ENCODE data around the gene SELENBP1.
"Not testable (repeated sequence)": the region's sequence is repeated elsewhere in the genome, so short reads cannot be mapped to it uniquely, and the experiment has no call there.

The SELENBP1 gene

GRCh38 chr1:151399324-151400171, 27.0 kb upstream of the SELENBP1 start, which contains the start of gene PSMB4:
Gene PSMB4, plus strand, starts transcription at chr1:151399573. Its CDS starts 15 bp downstream, at chr1:151399588.
- Mint-ChIP-seq H3K27ac (peak within 1 kb of the TSS; percentile 97), H3K36me3 (peaks cover 36% of the 10 kb centered on the region), H3K4me1 (peaks cover 31% of the 10 kb centered on the region), H3K27me3 (peaks cover 16% of the 10 kb centered on the region), H3K4me3 (peak within 1 kb of the TSS; percentile 81), H3K9me3 (no peaks in the 10 kb centered on the region)
- CTCF ChIA-PET = interaction anchor here (0.9 to 1.8 kb wide), 2 partner anchors 59 kb away, joined by 4 to 8 read pairs; no protein-coding TSS in a partner anchor
- DNase-seq = peak; percentile 89

GRCh38 chr1:151396265-151396664, 23.8 kb upstream of the SELENBP1 start:
- H3K9me3 Mint-ChIP-seq, H3K4me3 Mint-ChIP-seq, DNase-seq, CTCF ChIA-PET, H3K27ac Mint-ChIP-seq: not testable (repeated sequence)
- Mint-ChIP-seq H3K4me1 (peaks cover 23% of the 10 kb centered on the region), H3K36me3 (peaks cover 13% of the 10 kb centered on the region), H3K27me3 (peaks cover 48% of the 10 kb centered on the region)

GRCh38 chr1:151393583-151393982, 21.1 kb upstream of the SELENBP1 start:
- Mint-ChIP-seq H3K4me3 (no peak overlapping the region), H3K9me3 (no peaks in the 10 kb centered on the region), H3K36me3 (no peaks in the 10 kb centered on the region), H3K27ac (no peak overlapping the region), H3K4me1 (peaks cover 4% of the 10 kb centered on the region), H3K27me3 (peaks cover 49% of the 10 kb centered on the region)
- DNase-seq = no peak
- CTCF ChIA-PET = no interaction called here

DNA sequence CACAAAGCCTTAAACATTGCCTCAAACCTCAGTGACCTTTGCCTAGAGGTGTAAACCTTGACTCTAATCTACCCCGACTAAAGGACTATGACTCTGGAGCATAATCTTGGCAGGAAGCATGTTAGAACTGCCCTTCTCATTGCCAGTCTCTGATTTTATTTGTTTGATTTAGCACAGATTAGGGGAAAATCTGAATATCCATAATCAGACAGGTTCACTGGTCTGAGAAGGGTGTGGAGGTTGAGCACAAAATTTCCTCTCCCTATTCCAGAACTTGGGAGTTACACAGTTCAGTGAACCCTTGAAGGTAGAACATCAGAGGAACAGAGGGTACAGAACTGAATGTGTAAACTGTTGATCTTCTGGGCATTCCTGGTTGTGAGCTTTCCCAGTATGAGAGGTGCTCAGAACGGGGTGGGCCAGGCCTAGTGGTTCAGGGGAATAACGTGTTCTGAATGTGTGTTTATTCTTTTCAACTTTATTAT, 18.6 kb upstream of the SELENBP1 start:
- Mint-ChIP-seq H3K4me3 (no peak overlapping the region), H3K36me3 (no peaks in the 10 kb centered on the region), H3K27ac (no peak overlapping the region), H3K4me1 (no peaks in the 10 kb centered on the region), H3K9me3 (no peaks in the 10 kb centered on the region), H3K27me3 (peaks cover 41% of the 10 kb centered on the region)
- CTCF ChIA-PET = no interaction called here
- no peak for DNase-seq

GRCh38 chr1:151390221-151391078, 17.9 kb upstream of the SELENBP1 start:
- not testable (repeated sequence) for H3K4me3 Mint-ChIP-seq, H3K27ac Mint-ChIP-seq, H3K4me1 Mint-ChIP-seq

GRCh38 chr1:151386002-151386401, 13.5 kb upstream of the SELENBP1 start:
- peaks cover 10% of the 10 kb centered on the region for H3K27me3 Mint-ChIP-seq
- no peaks in the 10 kb centered on the region for H3K4me1 Mint-ChIP-seq
- no peak for DNase-seq
- CTCF ChIA-PET = no interaction called here
- H3K36me3 Mint-ChIP-seq = no peaks in the 10 kb centered on the region
- H3K9me3 Mint-ChIP-seq = no peaks in the 10 kb centered on the region
- no peak overlapping the region for H3K4me3 Mint-ChIP-seq
- no peak overlapping the region for H3K27ac Mint-ChIP-seq

More at GRCh38 chr1:151390221-151391078, 17.9 kb upstream of the SELENBP1 start:
- H3K9me3 Mint-ChIP-seq, CTCF ChIA-PET, H3K36me3 Mint-ChIP-seq, DNase-seq: not testable (repeated sequence)
- H3K27me3 Mint-ChIP-seq = peaks cover 41% of the 10 kb centered on the region

DNA sequence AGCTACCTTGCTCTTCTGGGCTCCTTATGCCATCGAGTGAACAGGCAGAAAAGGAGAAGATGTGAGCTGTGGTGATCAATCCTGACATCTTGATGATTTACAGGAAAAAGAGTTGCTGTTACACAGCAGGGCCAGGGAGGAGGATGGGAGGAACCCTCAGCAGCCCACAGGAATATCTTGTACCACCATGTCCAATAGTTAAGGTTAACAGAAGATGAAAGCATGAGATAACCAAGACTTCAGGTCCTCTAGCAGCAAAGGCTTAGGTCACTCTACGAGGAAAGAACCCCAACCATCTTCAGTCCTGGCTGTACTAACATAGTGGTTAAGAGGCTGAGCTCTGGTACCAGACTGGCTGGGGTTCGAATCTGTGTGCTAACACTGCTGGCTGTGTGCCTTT, 12.1 kb upstream of the SELENBP1 start:
- Mint-ChIP-seq H3K27me3 (peaks cover 10% of the 10 kb centered on the region), H3K9me3 (no peaks in the 10 kb centered on the region), H3K27ac (no peak overlapping the region), H3K36me3 (no peaks in the 10 kb centered on the region), H3K4me1 (no peaks in the 10 kb centered on the region), H3K4me3 (no peak overlapping the region)
- DNase-seq = no peak
- CTCF ChIA-PET = interaction anchor here (1.4 kb wide), 1 partner anchor 209 kb away, joined by 4 read pairs; no protein-coding TSS in a partner anchor

DNA sequence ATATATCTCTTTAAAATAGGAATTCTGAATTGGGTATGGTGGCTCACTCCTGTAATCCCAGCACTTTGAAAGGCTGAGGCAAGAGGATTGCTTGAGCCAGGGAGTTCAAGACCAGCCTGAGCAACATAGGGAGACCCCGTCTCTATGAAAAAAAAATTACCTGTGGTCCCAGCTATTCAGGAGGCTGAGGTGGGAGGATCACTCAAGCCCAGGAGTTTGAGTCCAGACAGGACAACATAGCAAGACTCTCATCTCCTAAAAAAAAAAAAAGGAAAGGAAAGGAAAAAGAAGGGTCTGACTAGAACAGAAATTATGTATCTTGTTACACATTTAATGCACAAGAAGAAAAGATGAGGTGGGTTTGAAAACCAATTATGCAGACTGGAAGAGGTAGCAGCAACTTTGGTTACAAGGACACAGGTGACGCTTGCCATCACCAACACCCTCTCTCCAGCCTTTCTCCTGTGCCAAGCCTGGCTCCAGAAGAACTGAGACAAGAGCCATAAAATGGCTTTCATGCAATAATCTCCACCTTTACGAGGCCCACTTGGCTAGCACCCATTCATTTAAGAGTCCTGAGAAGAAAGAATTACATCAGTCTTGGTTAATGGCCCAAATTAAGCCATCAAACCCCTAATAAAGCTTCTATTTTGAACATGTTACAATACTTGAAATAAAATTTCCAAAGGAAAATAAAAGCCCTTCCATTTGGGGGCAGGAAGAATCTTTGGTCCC, 4.8 kb upstream of the SELENBP1 start:
- DNase-seq = no peak
- H3K4me1 Mint-ChIP-seq = no peaks in the 10 kb centered on the region
- H3K9me3 Mint-ChIP-seq = no peaks in the 10 kb centered on the region
- H3K27me3 Mint-ChIP-seq = peaks cover 34% of the 10 kb centered on the region
- no peaks in the 10 kb centered on the region for H3K36me3 Mint-ChIP-seq
- no peak overlapping the region for H3K4me3 Mint-ChIP-seq
- H3K27ac Mint-ChIP-seq = no peak overlapping the region
- CTCF ChIA-PET = no interaction called here

GRCh38 chr1:151373196-151373595, 691 bp upstream of the SELENBP1 start:
- H3K4me3 Mint-ChIP-seq = no peak overlapping the region
- H3K9me3 Mint-ChIP-seq = no peaks in the 10 kb centered on the region
- CTCF ChIA-PET = no interaction called here
- H3K4me1 Mint-ChIP-seq = no peaks in the 10 kb centered on the region
- DNase-seq = no peak
- H3K27me3 Mint-ChIP-seq = peaks cover 29% of the 10 kb centered on the region
- no peaks in the 10 kb centered on the region for H3K36me3 Mint-ChIP-seq
- no peak overlapping the region for H3K27ac Mint-ChIP-seq

- no peak for DNase-seq
- H3K4me3 Mint-ChIP-seq = no peak overlapping the region
- CTCF ChIA-PET = interaction anchor here (0.6 kb wide), 1 partner anchor 209 kb away, joined by 3 read pairs; no protein-coding TSS in a partner anchor
These were observed 991 bp downstream of the SELENBP1 start for GRCh38 chr1:151371370-151372057.

DNA sequence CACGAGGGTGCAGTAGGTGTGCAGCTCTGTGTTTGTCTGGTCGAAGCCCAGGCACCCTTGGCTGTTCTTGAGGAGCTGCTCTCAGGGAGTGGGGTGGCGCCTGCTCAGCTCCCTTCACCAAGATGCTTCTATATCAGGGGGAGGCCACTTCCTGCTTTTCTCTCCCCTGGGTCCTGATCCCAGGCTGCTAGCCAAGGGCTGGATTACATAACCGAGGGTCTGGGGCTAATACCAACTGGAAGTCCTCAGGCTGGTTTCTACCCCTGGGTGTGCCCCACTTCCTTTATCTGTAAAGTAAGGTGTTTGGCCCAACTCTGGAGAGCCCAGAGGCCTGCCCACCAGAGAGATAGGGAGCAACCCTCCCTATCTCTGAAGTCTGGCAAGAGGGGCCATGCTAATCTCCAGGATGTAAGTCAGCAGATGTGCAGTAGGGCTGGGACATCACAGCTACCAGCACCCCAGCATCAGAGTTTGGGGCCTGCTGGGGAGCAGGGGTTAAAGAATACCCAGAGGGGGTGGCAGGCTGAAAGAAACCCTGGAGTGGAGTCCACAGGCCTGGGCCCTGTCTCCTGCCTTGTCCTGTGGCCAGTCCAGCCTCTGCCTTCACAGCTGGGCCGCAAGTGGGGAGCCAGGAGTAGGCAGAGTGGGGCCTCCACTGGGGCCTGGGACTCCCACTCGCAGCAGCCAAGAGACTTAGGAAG, 2.1 kb downstream of the SELENBP1 start:
- H3K9me3 Mint-ChIP-seq = no peaks in the 10 kb centered on the region
- no peak overlapping the region for H3K27ac Mint-ChIP-seq
- H3K4me3 Mint-ChIP-seq = no peak overlapping the region
- H3K27me3 Mint-ChIP-seq = peaks cover 13% of the 10 kb centered on the region
- no peaks in the 10 kb centered on the region for H3K4me1 Mint-ChIP-seq
- CTCF ChIA-PET = interaction anchor here (1.1 kb wide), 1 partner anchor 30 kb away, joined by 3 read pairs; no protein-coding TSS in a partner anchor
- H3K36me3 Mint-ChIP-seq = no peaks in the 10 kb centered on the region
- no peak for DNase-seq

More at GRCh38 chr1:151371370-151372057, 991 bp downstream of the SELENBP1 start:
- H3K36me3 Mint-ChIP-seq = no peaks in the 10 kb centered on the region
- H3K27ac Mint-ChIP-seq = no peak overlapping the region
- H3K27me3 Mint-ChIP-seq = peaks cover 16% of the 10 kb centered on the region
- no peaks in the 10 kb centered on the region for H3K4me1 Mint-ChIP-seq
- no peaks in the 10 kb centered on the region for H3K9me3 Mint-ChIP-seq

DNA sequence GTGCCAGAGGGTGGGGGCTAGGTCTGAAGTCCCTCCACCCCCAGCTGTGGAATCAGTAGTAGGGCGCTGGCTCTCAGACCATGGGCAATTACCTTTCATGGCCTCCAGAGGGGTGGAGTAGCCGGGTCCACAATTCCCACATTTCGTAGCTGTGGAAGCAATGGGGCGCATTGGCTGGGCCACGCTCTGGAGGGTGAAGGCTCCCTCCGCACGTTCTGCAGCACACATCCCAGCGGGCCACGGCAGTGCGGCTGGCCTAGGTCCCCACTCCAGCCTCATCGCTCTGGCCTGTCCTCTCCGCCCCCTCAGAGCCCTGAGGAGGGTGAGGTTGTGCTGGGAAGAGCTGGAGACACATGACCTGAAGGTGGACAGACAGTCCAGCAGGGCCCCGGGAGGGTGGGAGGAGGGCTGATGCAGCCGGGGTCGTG, 2.9 kb downstream of the SELENBP1 start:
- no peak overlapping the region for H3K4me3 Mint-ChIP-seq
- H3K9me3 Mint-ChIP-seq = no peaks in the 10 kb centered on the region
- CTCF ChIA-PET = interaction anchor here (0.5 to 1.1 kb wide), 2 partner anchors 29 to 52 kb away, joined by 3 read pairs; no protein-coding TSS in a partner anchor
- H3K4me1 Mint-ChIP-seq = no peaks in the 10 kb centered on the region
- DNase-seq = no peak
- H3K27ac Mint-ChIP-seq = no peak overlapping the region
- H3K27me3 Mint-ChIP-seq = peaks cover 13% of the 10 kb centered on the region
- H3K36me3 Mint-ChIP-seq = no peaks in the 10 kb centered on the region

GRCh38 chr1:151369302-151369610, 3.2 kb downstream of the SELENBP1 start:
- no peaks in the 10 kb centered on the region for H3K36me3 Mint-ChIP-seq
- CTCF ChIA-PET = interaction anchor here (1.1 kb wide), 1 partner anchor 29 kb away, joined by 3 read pairs; no protein-coding TSS in a partner anchor
- no peak overlapping the region for H3K27ac Mint-ChIP-seq

More at GRCh38 chr1:151369302-151369610, 3.2 kb downstream of the SELENBP1 start:
- no peak for DNase-seq
- peaks cover 13% of the 10 kb centered on the region for H3K27me3 Mint-ChIP-seq
- no peaks in the 10 kb centered on the region for H3K9me3 Mint-ChIP-seq
- no peak overlapping the region for H3K4me3 Mint-ChIP-seq
- H3K4me1 Mint-ChIP-seq = no peaks in the 10 kb centered on the region
